Measurements from ENCODE around the gene LCE3C. TPM values are rescaled to one million over a fixed set of nuclear protein-coding genes. Genes with fewer than 3 reads are reported as not detected.

LCE3C gene
- total and polyA plus RNA-seq, 9 of the 15 experiments (the other 6 are each of a cell fraction or from before 2014, with no cell fraction given) = not detected

DNA sequence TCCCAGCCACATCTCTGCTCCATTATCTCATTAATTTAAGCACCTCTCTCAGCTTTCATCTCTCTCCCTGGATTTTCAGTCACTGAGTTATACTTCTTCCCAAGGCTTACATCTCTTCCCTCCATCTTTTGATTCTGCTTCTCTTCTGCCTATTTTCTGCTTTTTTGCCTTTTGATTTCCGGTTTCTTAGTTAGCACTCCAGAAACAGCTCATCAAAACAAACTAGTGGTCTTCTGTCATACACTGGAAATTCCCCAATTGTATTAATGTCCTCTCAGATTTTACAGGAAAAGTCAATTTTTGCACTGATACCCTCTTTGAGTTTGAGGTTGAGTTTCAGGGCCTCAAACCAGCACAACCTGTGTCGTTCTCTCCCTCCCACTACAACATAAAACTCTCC lies 34.9 kb upstream of the LCE3C start:
- Histone ChIP-seq H3K4me3 (no peak overlapping the region), H3K9ac (ENCODE audit: insufficient read depth in 1 of 2, low read depth in 2 of 2, low read length in 2 of 2) (no peak overlapping the region), H3K4me1 (replicated peaks in 1 of 2; ENCODE audit: control insufficient read depth in 2 of 2, insufficient read depth in 2 of 2, low read length in 2 of 2) (no peaks in the 10 kb centered on the region), H3K9me1 (ENCODE audit: control insufficient read depth, insufficient read depth, low read length) (no peaks in the 10 kb centered on the region), H3K27me3 (ENCODE audit: control insufficient read depth in 2 of 2, insufficient read depth in 2 of 2, low read length in 2 of 2) (no peaks in the 10 kb centered on the region; a peak in 1 of 5 replicates), H3K4me2 (ENCODE audit: insufficient read depth, low read length) (no peak overlapping the region), H2AFZ (ENCODE audit: low read depth, low read length) (no peak overlapping the region), H3K9me3 (replicated peaks; ENCODE audit: control insufficient read depth, insufficient read depth, low read depth, low read length) (no peaks in the 10 kb centered on the region), H3K27ac (ENCODE audit: extremely low read depth, low read depth, low read length) (no peak overlapping the region), H3K36me3 (ENCODE audit: control insufficient read depth, insufficient read depth, low read length) (no peaks in the 10 kb centered on the region), H4K20me1 (replicated peaks; ENCODE audit: control insufficient read depth, insufficient read depth, low read length) (no peaks in the 10 kb centered on the region), H3K79me2 (ENCODE audit: control insufficient read depth, insufficient read depth, low read length) (no peaks in the 10 kb centered on the region)
- BruUV-seq (replicated peaks) = no TSS peak
- FAIRE-seq = no peak
- no peak for DNase-seq (ENCODE audit: extremely low read depth in 1 of 4, low spot score in 3 of 4)
- intact Hi-C loops (cut with micrococcal nuclease) = no loop called here
- no peak for ATAC-seq
- in situ Hi-C loops (cut with MboI) = no loop called here
- ChIA-PET POLR2A (no interaction called here), CTCF (ENCODE audit: low intra/inter-chr PET ratio) (no interaction called here)
- WGBS (ENCODE audit: insufficient coverage, low coverage, missing lambda C conversion rate) = 0% methylated on average over 2 of the region's 2 CpGs
- TF ChIP-seq SAFB (IDR thresholded peaks at IDR 0.05; ENCODE audit: borderline replicate concordance, low read depth, low read length) (no peak), MAX (CRISPR knock-in tag; IDR thresholded peaks at IDR 0.05) (no peak), ETV5 (CRISPR knock-in tag; IDR thresholded peaks at IDR 0.05; ENCODE audit: low read depth) (no peak), BRCA1 (IDR thresholded peaks at IDR 0.05) (no peak), BRCA1 (CRISPR knock-in tag; IDR thresholded peaks at IDR 0.05) (no peak)
- TF ChIP-seq, protein P1, sequence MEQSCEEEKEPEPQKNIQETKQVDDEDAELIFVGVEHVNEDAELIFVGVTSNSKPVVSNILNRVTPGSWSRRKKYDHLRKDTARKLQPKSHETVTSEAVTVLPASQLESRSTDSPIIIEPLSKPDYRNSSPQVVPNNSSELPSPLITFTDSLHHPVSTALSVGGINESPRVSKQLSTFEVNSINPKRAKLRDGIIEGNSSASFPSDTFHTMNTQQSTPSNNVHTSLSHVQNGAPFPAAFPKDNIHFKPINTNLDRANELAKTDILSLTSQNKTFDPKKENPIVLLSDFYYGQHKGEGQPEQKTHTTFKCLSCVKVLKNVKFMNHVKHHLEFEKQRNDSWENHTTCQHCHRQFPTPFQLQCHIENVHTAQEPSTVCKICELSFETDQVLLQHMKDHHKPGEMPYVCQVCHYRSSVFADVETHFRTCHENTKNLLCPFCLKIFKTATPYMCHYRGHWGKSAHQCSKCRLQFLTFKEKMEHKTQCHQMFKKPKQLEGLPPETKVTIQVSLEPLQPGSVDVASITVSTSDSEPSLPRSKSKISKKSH (CRISPR knock-in tag; IDR thresholded peaks at IDR 0.05) = no peak

Data from K562 (cell line).